Lower lobe of right lung (tissue), 2 donors: ENCODE results near the gene CTNND1. TPM values are rescaled to one million over a fixed set of nuclear protein-coding genes. Genes with fewer than 3 reads are reported as not detected.

Source experiments
- ATAC-seq, 2 donors: fragments of 200-7000 bp; cut with Tn5 transposase; one replicate each; pipeline ENCODE4 v1.9.1; 2020 to 2022; ENCODE audit warnings: mild to moderate bottlenecking in 2 of 2, moderate library complexity in 2 of 2
- DNase-seq: peaks from one replicate; pipeline ENCODE4 v3.0.0-alpha.2; 2020
- H3K27ac ChIP-seq: fragments of 200-600 bp; one replicate; pipeline ENCODE4 v1.8.0; 2022
- H3K27me3 ChIP-seq: fragments of 200-600 bp; one replicate; pipeline ENCODE4 v1.8.0; 2022; ENCODE audit warnings: low read depth
- H3K36me3 ChIP-seq: fragments of 200-600 bp; one replicate; pipeline ENCODE4 v1.8.0; 2022; ENCODE audit warnings: mild to moderate bottlenecking
- H3K4me1 ChIP-seq: fragments of 200-600 bp; one replicate; pipeline ENCODE4 v1.8.0; 2022
- H3K4me3 ChIP-seq: fragments of 200-600 bp; one replicate; pipeline ENCODE4 v1.8.0; 2022; ENCODE audit warnings: mild to moderate bottlenecking
- H3K9me3 ChIP-seq: fragments of 200-600 bp; one replicate; pipeline ENCODE4 v1.8.0; 2022
- intact Hi-C: fragments of 100-400 bp; cut with DNase I; formaldehyde crosslinking; loops from one replicate; pipeline ENCODE4 v1.11.0; 2022
- total RNA-seq: library from RNA; stranded (reverse); fragmentation: NEBNext Ultra II Directional; extraction: Animal tissue kit (Norgen Biotek cat#: 25700); gene quantifications from one replicate; pipeline ENCODE4 v1.2.1, GENCODE V29; 2021
- TF ChIP-seq, protein P1 (sequence below): fragments of 200-600 bp; IDR thresholded peaks from one replicate; pipeline ENCODE4 v1.8.0; 2022; ENCODE audit warnings: antibody characterized with exemption, mild to moderate bottlenecking
- donor health status: DM: no; HTN: yes; CAD: no; lungs with severe emphysema.

The CTNND1 gene
- total RNA-seq, 1 donor from 2014 or later = 226 TPM

DNA sequence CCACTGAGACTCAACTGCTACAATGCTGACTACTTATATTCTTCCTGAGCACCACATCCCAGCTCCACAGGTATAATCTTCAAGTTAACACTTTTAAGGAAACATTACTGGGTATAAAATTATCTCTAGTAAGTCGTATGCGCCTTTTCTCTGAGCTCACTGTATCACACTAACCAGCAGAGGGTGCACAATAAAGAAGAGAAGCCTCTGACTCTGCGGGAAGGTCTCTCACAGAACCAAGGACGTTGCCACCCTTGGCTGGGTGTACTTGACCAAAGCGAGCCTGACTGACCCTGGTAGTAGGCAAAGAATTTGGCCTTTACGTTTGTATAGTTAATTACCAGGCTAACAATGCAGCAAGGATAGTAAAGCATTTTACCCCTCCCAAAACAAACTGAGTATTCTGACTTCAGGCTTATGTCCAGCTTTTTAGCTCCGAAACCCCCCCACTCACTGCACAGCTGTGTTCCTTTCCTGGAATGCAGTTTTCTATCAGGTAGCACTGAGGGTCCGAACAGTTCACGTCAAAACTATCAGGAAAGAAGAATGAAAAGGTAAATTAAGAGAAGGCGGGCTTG lies 9.8 kb upstream of the CTNND1 start, which contains the start of gene BTBD18:
TSS of gene BTBD18 (minus strand) at position 144 of the 578 bp plus-strand sequence. CDS start 631 bp downstream, outside the sequence.
- ATAC-seq = peak; percentile 81 to 84
- no peak for DNase-seq
- Histone ChIP-seq H3K4me1 (peaks cover 5% of the 10 kb centered on the region), H3K36me3 (no peaks in the 10 kb centered on the region), H3K9me3 (no peaks in the 10 kb centered on the region), H3K27me3 (no peaks in the 10 kb centered on the region), H3K27ac (no peak within 1 kb of the TSS), H3K4me3 (no peak within 1 kb of the TSS)
- intact Hi-C loops = no loop called here
- TF ChIP-seq, protein P1, sequence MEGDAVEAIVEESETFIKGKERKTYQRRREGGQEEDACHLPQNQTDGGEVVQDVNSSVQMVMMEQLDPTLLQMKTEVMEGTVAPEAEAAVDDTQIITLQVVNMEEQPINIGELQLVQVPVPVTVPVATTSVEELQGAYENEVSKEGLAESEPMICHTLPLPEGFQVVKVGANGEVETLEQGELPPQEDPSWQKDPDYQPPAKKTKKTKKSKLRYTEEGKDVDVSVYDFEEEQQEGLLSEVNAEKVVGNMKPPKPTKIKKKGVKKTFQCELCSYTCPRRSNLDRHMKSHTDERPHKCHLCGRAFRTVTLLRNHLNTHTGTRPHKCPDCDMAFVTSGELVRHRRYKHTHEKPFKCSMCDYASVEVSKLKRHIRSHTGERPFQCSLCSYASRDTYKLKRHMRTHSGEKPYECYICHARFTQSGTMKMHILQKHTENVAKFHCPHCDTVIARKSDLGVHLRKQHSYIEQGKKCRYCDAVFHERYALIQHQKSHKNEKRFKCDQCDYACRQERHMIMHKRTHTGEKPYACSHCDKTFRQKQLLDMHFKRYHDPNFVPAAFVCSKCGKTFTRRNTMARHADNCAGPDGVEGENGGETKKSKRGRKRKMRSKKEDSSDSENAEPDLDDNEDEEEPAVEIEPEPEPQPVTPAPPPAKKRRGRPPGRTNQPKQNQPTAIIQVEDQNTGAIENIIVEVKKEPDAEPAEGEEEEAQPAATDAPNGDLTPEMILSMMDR = peak; percentile 49

DNA sequence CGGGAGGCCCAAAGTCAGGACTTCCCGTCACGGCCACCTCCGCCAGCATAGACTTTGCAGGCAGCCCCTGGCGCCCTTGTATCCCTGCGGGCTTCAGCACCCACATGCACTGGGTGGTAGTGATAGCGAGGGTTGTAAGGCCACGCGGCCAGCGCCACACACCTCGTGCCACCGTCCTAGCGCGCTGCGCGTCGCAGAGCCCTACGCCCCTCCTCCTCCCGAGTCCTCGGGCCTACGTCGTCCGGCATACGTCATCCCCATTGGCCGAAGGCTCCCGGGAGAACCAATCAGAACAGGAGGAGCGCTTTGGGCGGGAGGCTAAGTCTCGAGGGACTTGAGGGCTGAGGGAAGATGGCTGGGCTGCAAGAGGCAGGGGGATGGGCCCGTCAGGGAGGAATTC lies 8.6 kb upstream of the CTNND1 start:
- no peaks in the 10 kb centered on the region for H3K9me3 ChIP-seq
- peaks cover 5% of the 10 kb centered on the region for H3K4me1 ChIP-seq
- no peak overlapping the region for H3K27ac ChIP-seq
- H3K36me3 ChIP-seq = no peaks in the 10 kb centered on the region
- intact Hi-C loops = no loop called here
- peak; percentile 9 to 43 for ATAC-seq
- H3K27me3 ChIP-seq = no peaks in the 10 kb centered on the region
- TF ChIP-seq, protein P1 = no peak
- H3K4me3 ChIP-seq = no peak overlapping the region
- no peak for DNase-seq

DNA sequence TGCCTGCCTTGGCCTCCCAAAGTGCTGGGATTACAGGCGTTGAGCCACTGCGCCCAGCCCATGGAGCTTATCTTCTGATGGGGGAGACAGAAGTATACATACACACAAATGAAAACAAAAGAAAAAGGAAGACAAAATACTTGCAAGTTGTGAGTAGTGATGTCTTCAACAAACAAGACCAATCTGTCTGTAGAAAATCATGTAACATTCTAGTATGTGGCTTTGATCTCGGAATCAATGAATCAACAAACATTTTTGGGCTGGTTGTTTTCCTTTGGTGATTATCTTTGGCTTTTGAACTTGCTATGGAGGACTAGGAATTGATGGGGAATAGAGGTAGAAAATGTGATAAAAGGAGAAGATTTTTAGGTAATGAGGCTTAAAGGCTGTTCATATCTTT lies 3.4 kb upstream of the CTNND1 start:
- Histone ChIP-seq H3K9me3 (no peaks in the 10 kb centered on the region), H3K4me1 (no peaks in the 10 kb centered on the region), H3K27me3 (no peaks in the 10 kb centered on the region), H3K27ac (no peak overlapping the region), H3K4me3 (no peak overlapping the region), H3K36me3 (no peaks in the 10 kb centered on the region)
- TF ChIP-seq, protein P1 = no peak
- intact Hi-C loops = no loop called here
- ATAC-seq (no peak), DNase-seq (no peak)

DNA sequence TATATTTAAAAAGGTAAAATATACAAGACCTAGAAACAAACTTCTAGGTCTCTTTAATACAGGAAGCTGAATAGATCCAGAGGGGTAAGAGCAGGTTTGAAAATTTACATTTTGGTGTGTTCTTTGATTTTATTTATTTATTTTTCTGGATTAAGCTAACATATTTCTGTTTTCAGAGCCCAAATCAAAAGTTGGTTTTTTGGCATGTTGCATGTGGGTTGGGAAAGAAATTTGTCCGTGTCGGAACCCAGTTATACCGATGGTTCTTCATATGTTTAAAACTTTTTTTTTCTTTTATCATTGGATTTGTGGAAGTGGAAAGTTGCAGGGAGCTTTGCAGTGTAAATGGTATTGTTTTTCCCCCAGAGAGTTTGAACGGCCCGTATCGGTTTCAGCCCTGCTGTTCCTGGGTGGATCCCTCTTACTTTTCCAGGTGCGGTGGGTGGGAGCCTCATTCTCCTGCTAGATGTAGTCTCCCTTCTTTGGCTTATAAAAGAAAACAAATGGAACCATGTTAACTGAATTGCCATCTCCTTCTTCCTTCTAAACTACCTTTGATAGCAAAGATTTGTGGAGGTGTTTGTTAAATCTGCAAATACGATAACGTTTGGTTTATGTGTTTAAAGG lies 746 bp downstream of the CTNND1 start:
- H3K4me1 ChIP-seq = peaks cover 39% of the 10 kb centered on the region
- TF ChIP-seq, protein P1 = no peak
- intact Hi-C loops = loop anchor here (5.0 kb wide), 1 partner anchor 40 kb away; no protein-coding TSS in a partner anchor
- ATAC-seq = peak; percentile 45 to 79
- no peaks in the 10 kb centered on the region for H3K9me3 ChIP-seq
- H3K27ac ChIP-seq = peak overlapping the region; percentile 87
- no peak for DNase-seq
- no peaks in the 10 kb centered on the region for H3K27me3 ChIP-seq
- H3K36me3 ChIP-seq = no peaks in the 10 kb centered on the region
- peak overlapping the region; percentile 63 for H3K4me3 ChIP-seq

DNA sequence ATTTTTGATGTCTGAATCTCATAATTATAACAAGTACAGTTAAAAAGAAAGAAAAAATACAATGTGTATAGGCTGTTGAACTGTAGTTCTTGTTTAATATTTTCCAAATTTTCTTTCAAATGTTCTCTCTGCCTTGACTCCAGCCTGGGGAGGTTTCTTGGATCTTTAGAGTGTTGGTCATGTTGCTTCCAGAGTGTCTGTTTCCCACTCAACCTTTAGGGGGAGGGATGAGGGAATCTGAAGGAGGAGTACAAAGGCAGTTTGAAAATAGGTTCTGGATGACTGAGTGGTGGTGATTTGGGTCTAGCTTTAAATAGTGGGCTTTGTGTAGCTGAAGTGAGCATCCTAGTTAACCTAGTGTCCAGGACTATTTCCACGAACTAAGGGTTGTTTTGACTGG lies 2.0 kb downstream of the CTNND1 start:
- no peak for DNase-seq
- H3K4me1 ChIP-seq = peaks cover 51% of the 10 kb centered on the region
- intact Hi-C loops = loop anchor here (5.0 kb wide), 1 partner anchor 39 kb away; no protein-coding TSS in a partner anchor
- H3K9me3 ChIP-seq = no peaks in the 10 kb centered on the region
- peak in 1 of 2 donors; percentile 52 for ATAC-seq
- peak overlapping the region; percentile 63 for H3K4me3 ChIP-seq
- H3K27me3 ChIP-seq = no peaks in the 10 kb centered on the region
- TF ChIP-seq, protein P1 = peak; percentile 26
- peak overlapping the region; percentile 87 for H3K27ac ChIP-seq
- no peaks in the 10 kb centered on the region for H3K36me3 ChIP-seq
